Left lung (tissue), 10 donors: ENCODE results near the gene P2RX3. TPM values are rescaled to one million over a fixed set of nuclear protein-coding genes. Genes with fewer than 3 reads are reported as not detected.

Source experiments
- ATAC-seq: fragments of 200-7000 bp; cut with Tn5 transposase; one replicate; pipeline ENCODE4 v1.9.1; 2020; ENCODE audit warnings: moderate library complexity
- DNase-seq, 4 donors: peaks; one replicate each; pipeline ENCODE4 v3.0.0-alpha.2; 2013 to 2020
- H3K27ac ChIP-seq, 2 donors: fragments of 200-600 bp; sonication (generic) in 1 of 2; one replicate each; pipeline versions ENCODE4 v1.5.0 to v1.8.0; 2020 to 2021
- H3K27me3 ChIP-seq, 2 donors: fragments of 200-600 bp; sonication (generic) in 1 of 2; one replicate each; pipeline versions ENCODE4 v1.5.0 to v1.8.0; 2020 to 2021
- H3K36me3 ChIP-seq, 2 donors: fragments of 200-600 bp; sonication (generic) in 1 of 2; one replicate each; pipeline versions ENCODE4 v1.5.0 to v1.8.0; 2020 to 2021
- H3K4me1 ChIP-seq, 2 donors: fragments of 200-600 bp; one replicate each; pipeline ENCODE4 v1.8.0; 2021
- H3K4me3 ChIP-seq, 2 donors: fragments of 200-600 bp; sonication (generic) in 1 of 2; one replicate each; pipeline versions ENCODE4 v1.5.0 to v1.8.0; 2020 to 2021; ENCODE audit warnings: mild to moderate bottlenecking in 1 of 2
- H3K9me3 ChIP-seq, 2 donors: fragments of 200-600 bp; sonication (generic) in 1 of 2; one replicate each; pipeline versions ENCODE4 v1.5.0 to v1.8.0; 2020 to 2021
- intact Hi-C, 2 donors: fragments of 100-400 bp; cut with DNase I; formaldehyde crosslinking; loops; one replicate each; pipeline versions ENCODE4 v1.11.2 to v1.14.2; 2022
- polyA plus RNA-seq, 6 donors: library from polyadenylated mRNA; unstranded; fragments of 120-200 nt; gene quantifications; one replicate each; pipeline ENCODE4 v1.2.1, GENCODE V29; 2013; ENCODE audit not compliant: insufficient read length in 6 of 6
- total RNA-seq, 2 donors: library from RNA; stranded (reverse); fragmentation: NEBNext Ultra II Directional; extraction: Animal tissue kit (Norgen Biotek cat#: 25700); gene quantifications; one replicate each; pipeline ENCODE4 v1.2.1, GENCODE V29; 2021
- TF ChIP-seq, protein P1 (sequence below), 2 donors: fragments of 200-600 bp; sonication (generic) in 1 of 2; IDR thresholded peaks; one replicate each; pipeline versions ENCODE4 v1.5.0 to v1.8.0; 2021; ENCODE audit warnings: antibody characterized with exemption in 2 of 2
- donor health status: DM: no; HTN: yes; CAD: no.
- donor health status: DM: no; HTN: no; CAD: no.

Gene P2RX3
- total and polyA plus RNA-seq, 8 donors: 0.17 to 0.58 (median 0.28) TPM; not detected in 2

GRCh38 chr11:57322256-57323166 lies 15.6 kb upstream of the P2RX3 start:
- Histone ChIP-seq H3K27me3 (no peaks in the 10 kb centered on the region), H3K27ac (peak overlapping the region; percentile 95 to 96), H3K4me1 (peaks cover 41 to 76% of the 10 kb centered on the region in 2 donors), H3K9me3 (no peaks in the 10 kb centered on the region), H3K36me3 (peaks cover 0 to 42% of the 10 kb centered on the region in 2 donors), H3K4me3 (peak overlapping the region; percentile 70 to 71)
- TF ChIP-seq, protein P1, sequence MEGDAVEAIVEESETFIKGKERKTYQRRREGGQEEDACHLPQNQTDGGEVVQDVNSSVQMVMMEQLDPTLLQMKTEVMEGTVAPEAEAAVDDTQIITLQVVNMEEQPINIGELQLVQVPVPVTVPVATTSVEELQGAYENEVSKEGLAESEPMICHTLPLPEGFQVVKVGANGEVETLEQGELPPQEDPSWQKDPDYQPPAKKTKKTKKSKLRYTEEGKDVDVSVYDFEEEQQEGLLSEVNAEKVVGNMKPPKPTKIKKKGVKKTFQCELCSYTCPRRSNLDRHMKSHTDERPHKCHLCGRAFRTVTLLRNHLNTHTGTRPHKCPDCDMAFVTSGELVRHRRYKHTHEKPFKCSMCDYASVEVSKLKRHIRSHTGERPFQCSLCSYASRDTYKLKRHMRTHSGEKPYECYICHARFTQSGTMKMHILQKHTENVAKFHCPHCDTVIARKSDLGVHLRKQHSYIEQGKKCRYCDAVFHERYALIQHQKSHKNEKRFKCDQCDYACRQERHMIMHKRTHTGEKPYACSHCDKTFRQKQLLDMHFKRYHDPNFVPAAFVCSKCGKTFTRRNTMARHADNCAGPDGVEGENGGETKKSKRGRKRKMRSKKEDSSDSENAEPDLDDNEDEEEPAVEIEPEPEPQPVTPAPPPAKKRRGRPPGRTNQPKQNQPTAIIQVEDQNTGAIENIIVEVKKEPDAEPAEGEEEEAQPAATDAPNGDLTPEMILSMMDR (IDR thresholded peaks at IDR 0.05): no peak
- ATAC-seq (peak; percentile 63), DNase-seq (peak; percentile 89 to 98 (median 93))
- intact Hi-C loops: no loop called here

DNA sequence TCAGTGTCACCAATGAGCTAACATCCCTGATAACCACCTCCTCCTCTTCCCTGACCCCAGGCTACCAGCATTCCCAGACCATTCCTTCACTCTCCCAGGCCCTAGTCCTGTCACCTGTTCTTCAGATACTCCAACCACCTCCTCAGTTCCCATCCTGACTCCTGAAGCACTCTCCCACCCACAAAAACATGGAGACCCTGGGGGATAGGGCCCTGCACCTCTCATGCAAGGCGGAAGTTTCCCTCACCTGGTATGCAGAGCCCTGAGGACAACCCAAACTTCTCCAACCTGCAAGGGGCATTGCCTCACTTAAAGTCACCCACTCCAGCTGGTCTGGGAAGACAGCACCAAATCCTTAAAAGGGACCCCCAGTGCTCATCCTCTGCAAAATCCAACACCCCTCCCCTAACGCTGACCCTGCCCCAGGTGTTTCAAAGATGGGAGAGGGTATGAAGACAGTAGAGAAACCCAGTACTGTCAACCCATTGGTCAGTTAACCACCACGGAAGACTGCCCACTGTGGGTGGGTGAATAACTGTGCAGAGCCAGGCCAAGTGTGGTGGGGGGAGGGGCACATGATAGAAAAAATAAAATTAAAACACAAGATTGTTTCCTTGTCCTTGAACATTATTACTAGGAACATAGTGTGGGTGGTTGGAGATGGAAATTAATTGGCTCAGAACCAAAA lies 14.8 kb upstream of the P2RX3 start:
- intact Hi-C loops: no loop called here
- DNase-seq (peak in 1 of 4 donors; percentile 37), ATAC-seq (no peak)
- TF ChIP-seq, protein P1 (IDR thresholded peaks at IDR 0.05): no peak
- Histone ChIP-seq H3K9me3 (no peaks in the 10 kb centered on the region), H3K4me1 (peaks cover 35 to 68% of the 10 kb centered on the region in 2 donors), H3K27ac (peak overlapping the region; percentile 95 to 96), H3K36me3 (peaks cover 0 to 44% of the 10 kb centered on the region in 2 donors), H3K27me3 (no peaks in the 10 kb centered on the region), H3K4me3 (peak overlapping the region; percentile 70 to 71)

DNA sequence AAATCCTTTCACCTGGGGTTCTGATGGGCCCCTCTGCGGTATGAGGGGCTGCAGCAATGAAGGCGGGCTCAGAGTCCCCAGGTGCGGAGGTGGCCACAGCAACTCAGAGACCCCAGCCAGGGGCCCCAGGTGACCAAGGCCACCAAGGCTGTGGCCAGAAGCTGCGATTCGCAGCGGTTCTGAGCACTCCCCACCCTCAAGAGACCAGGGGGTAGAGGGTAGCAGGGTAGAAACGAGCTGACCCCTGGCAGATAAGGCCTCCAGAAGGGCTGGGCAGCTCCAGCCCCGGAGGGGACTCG lies 14.3 kb upstream of the P2RX3 start:
- Histone ChIP-seq H3K27ac (peak overlapping the region; percentile 95 to 96), H3K36me3 (peaks cover 0 to 45% of the 10 kb centered on the region in 2 donors), H3K27me3 (no peaks in the 10 kb centered on the region), H3K4me1 (peaks cover 31 to 63% of the 10 kb centered on the region in 2 donors), H3K9me3 (no peaks in the 10 kb centered on the region), H3K4me3 (peak overlapping the region; percentile 70 to 71)
- DNase-seq: no peak
- ATAC-seq: no peak
- intact Hi-C loops: no loop called here
- TF ChIP-seq, protein P1 (IDR thresholded peaks at IDR 0.05): no peak

GRCh38 chr11:57324154-57324885 lies 13.8 kb upstream of the P2RX3 start:
- TF ChIP-seq, protein P1 (IDR thresholded peaks at IDR 0.05): no peak
- peak overlapping the region; percentile 95 to 96 for H3K27ac ChIP-seq
- peaks cover 31 to 62% of the 10 kb centered on the region in 2 donors for H3K4me1 ChIP-seq
- H3K9me3 ChIP-seq: no peaks in the 10 kb centered on the region
- ATAC-seq (peak; percentile 0), DNase-seq (peak; percentile 63 to 84 (median 74))
- no peaks in the 10 kb centered on the region for H3K27me3 ChIP-seq
- peak overlapping the region; percentile 70 to 71 for H3K4me3 ChIP-seq
- intact Hi-C loops: no loop called here
- H3K36me3 ChIP-seq: peaks cover 0 to 50% of the 10 kb centered on the region in 2 donors
